MCF 10A (cell line): Measurements from ENCODE around the gene EMP3. TPM values are rescaled to one million over a fixed set of nuclear protein-coding genes. Genes with fewer than 3 reads are reported as not detected.

Experiments used
- BruUV-seq: library from RNA; stranded (reverse); fragments of 400-500 nt; replicated peaks from 2 replicates; lab custom pipeline; 2021; lab: Mats Ljungman, UMichigan
- CTCF ChIA-PET: fragments of 300-600 bp; sonication (Branson Sonifier 250); formaldehyde crosslinking; extraction: SDS; loops from one replicate; lab custom pipeline; 2021; ENCODE audit warnings: antibody characterized with exemption, inconsistent platforms; lab: Yijun Ruan, JAX
- POLR2A ChIA-PET: fragments of 300-600, 350-650 bp; sonication (Branson Sonifier 250); formaldehyde crosslinking; extraction: SDS; loops from one replicate; lab custom pipeline; 2020; ENCODE audit warnings: antibody characterized with exemption, inconsistent platforms; lab: Yijun Ruan, JAX
- DNase-seq: peaks from one replicate; pipeline ENCODE4 v3.0.0-alpha.2; 2018; ENCODE audit not compliant: unreplicated experiment
- H3K27ac Mint-ChIP-seq: one replicate; pipeline ENCODE4 v1.8.0; 2022; ENCODE audit warnings: mild to moderate bottlenecking, low read depth, mixed read lengths; ENCODE audit not compliant: unreplicated experiment
- H3K27me3 Mint-ChIP-seq: one replicate; pipeline ENCODE4 v1.8.0; 2022; ENCODE audit warnings: mixed read lengths; ENCODE audit not compliant: insufficient read depth, unreplicated experiment
- H3K36me3 Mint-ChIP-seq: one replicate; pipeline ENCODE4 v1.8.0; 2022; ENCODE audit warnings: mild to moderate bottlenecking, moderate library complexity, mixed read lengths; ENCODE audit not compliant: insufficient read depth, unreplicated experiment
- H3K4me1 Mint-ChIP-seq: one replicate; pipeline ENCODE4 v1.8.0; 2022; ENCODE audit warnings: mixed read lengths; ENCODE audit not compliant: insufficient read depth, unreplicated experiment
- H3K4me3 Mint-ChIP-seq: one replicate; pipeline ENCODE4 v1.8.0; 2022; ENCODE audit warnings: mild to moderate bottlenecking, moderate library complexity, mixed read lengths; ENCODE audit not compliant: unreplicated experiment
- H3K9me3 Mint-ChIP-seq: one replicate; pipeline ENCODE4 v1.8.0; 2022; ENCODE audit warnings: mixed read lengths; ENCODE audit not compliant: unreplicated experiment
- intact Hi-C: fragments of 100-400 bp; cut with micrococcal nuclease; formaldehyde crosslinking; loops from 2 replicates; pipeline ENCODE4 v1.14.1; 2022
- total RNA-seq: library from RNA; stranded (reverse); gene quantifications from 2 replicates; pipeline ENCODE4 v1.2.3, GENCODE V29; 2022
- TF ChIP-seq, protein P1 (sequence below): fragments of 200-600 bp; IDR thresholded peaks from one replicate; pipeline ENCODE4 v1.8.0; 2022; ENCODE audit warnings: antibody characterized with exemption, mild to moderate bottlenecking; ENCODE audit not compliant: unreplicated experiment

EMP3 gene
- total RNA-seq, 1 experiment from 2014 or later: 198 TPM

DNA sequence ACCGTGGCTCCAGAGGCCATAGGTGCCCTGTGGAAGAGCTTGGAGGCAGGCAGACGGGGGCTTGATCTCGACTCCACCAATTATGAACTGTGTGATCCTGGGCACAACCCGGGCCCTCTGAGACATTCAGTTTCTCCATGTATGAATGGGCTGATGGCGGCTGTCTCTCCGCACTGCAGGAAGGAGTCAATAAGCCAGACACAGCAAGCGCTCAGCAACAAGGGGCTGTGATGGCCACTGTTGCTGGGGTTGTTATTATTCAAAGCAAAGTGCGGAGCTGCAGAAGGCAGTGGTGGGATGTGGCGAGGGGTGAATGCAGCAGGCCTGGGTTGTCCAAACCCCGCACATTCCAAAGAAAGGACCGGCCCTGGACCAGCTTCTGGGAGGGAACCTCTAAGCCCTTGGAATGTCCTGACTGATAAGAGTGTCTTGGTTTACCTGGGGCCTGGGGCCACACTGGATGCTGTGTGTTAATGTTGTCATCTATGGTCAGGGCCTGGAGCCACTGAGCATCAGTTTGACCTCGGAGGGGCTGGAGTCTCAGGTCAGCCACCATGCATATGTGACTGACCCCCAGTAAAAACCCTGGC is 30.1 kb downstream of the EMP3 start:
- DNase-seq: no peak
- peaks cover 14% of the 10 kb centered on the region for H3K36me3 Mint-ChIP-seq
- ChIA-PET POLR2A (interaction anchor here (2.4 kb wide), 1 partner anchor 8 kb away, joined by 10 read pairs; the partner anchor contains the start of genes SYNGR4 and TMEM143), CTCF (interaction anchor here (0.6 to 1.0 kb wide), 2 partner anchors 134 to 355 kb away, joined by 3 to 4 read pairs; no protein-coding TSS in a partner anchor)
- H3K27me3 Mint-ChIP-seq: no peaks in the 10 kb centered on the region
- no peak overlapping the region for H3K4me3 Mint-ChIP-seq
- H3K27ac Mint-ChIP-seq: no peak overlapping the region
- H3K9me3 Mint-ChIP-seq: no peaks in the 10 kb centered on the region
- intact Hi-C loops: no loop called here
- TF ChIP-seq, protein P1, sequence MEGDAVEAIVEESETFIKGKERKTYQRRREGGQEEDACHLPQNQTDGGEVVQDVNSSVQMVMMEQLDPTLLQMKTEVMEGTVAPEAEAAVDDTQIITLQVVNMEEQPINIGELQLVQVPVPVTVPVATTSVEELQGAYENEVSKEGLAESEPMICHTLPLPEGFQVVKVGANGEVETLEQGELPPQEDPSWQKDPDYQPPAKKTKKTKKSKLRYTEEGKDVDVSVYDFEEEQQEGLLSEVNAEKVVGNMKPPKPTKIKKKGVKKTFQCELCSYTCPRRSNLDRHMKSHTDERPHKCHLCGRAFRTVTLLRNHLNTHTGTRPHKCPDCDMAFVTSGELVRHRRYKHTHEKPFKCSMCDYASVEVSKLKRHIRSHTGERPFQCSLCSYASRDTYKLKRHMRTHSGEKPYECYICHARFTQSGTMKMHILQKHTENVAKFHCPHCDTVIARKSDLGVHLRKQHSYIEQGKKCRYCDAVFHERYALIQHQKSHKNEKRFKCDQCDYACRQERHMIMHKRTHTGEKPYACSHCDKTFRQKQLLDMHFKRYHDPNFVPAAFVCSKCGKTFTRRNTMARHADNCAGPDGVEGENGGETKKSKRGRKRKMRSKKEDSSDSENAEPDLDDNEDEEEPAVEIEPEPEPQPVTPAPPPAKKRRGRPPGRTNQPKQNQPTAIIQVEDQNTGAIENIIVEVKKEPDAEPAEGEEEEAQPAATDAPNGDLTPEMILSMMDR: no peak
- BruUV-seq: no TSS peak
- H3K4me1 Mint-ChIP-seq: no peaks in the 10 kb centered on the region

DNA sequence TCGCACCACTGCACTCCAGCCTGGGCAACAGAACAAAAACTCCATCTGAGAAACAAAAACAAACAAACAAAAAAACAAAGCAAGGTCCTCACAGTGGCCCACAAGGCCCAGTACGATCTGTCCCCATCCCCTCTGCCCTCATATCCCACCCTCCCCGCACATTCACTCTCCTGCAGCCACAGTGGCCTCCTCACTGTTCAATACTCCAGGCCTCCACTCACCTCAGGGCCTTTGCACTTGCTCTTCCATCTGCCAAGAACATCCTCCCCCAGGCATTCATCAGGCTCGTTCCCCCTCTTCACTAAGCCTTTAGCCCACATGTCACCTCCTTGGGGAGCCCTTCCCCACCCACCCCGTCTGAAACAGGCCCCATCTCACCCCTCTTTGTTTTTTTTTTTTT is 33.8 kb downstream of the EMP3 start:
- H3K9me3 Mint-ChIP-seq: no peaks in the 10 kb centered on the region
- CTCF ChIA-PET: interaction anchor here (0.7 kb wide), 1 partner anchor 247 kb away, joined by 3 read pairs; the partner anchor contains the start of gene SPACA4
- TF ChIP-seq, protein P1: no peak
- BruUV-seq: no TSS peak
- intact Hi-C loops: no loop called here
- no peaks in the 10 kb centered on the region for H3K27me3 Mint-ChIP-seq
- no peak overlapping the region for H3K4me3 Mint-ChIP-seq
- no peak overlapping the region for H3K27ac Mint-ChIP-seq
- no peak for DNase-seq
- POLR2A ChIA-PET: no interaction called here
- no peaks in the 10 kb centered on the region for H3K4me1 Mint-ChIP-seq
- H3K36me3 Mint-ChIP-seq: peaks cover 20% of the 10 kb centered on the region

DNA sequence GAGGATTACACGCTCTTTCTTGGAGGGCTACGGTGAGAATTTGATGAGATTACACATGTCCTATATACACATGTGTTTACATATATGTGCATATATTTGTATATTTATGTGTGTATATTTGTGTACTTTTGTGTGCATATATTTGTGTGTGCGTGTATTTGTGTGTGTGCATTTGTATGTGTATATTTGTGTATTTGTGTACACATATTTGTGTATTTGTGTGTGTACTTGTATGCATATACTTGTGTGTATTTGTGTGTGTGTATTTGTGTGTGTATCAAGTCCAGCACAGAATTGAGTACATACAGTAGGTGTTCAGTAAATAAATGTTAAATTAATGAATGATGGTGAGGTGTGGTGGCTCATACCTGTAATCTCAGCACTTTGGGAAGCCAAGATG is 36.6 kb downstream of the EMP3 start:
- DNase-seq: no peak
- Mint-ChIP-seq H3K27me3 (no peaks in the 10 kb centered on the region), H3K36me3 (peaks cover 14% of the 10 kb centered on the region), H3K9me3 (no peaks in the 10 kb centered on the region), H3K4me1 (no peaks in the 10 kb centered on the region), H3K4me3 (no peak overlapping the region), H3K27ac (no peak overlapping the region)
- BruUV-seq: TSS peak; percentile 45
- TF ChIP-seq, protein P1: no peak
- POLR2A ChIA-PET: interaction anchor here (2.2 kb wide), 1 partner anchor 21 kb away, joined by 11 read pairs; no protein-coding TSS in a partner anchor
- intact Hi-C loops: no loop called here
- CTCF ChIA-PET: no interaction called here

DNA sequence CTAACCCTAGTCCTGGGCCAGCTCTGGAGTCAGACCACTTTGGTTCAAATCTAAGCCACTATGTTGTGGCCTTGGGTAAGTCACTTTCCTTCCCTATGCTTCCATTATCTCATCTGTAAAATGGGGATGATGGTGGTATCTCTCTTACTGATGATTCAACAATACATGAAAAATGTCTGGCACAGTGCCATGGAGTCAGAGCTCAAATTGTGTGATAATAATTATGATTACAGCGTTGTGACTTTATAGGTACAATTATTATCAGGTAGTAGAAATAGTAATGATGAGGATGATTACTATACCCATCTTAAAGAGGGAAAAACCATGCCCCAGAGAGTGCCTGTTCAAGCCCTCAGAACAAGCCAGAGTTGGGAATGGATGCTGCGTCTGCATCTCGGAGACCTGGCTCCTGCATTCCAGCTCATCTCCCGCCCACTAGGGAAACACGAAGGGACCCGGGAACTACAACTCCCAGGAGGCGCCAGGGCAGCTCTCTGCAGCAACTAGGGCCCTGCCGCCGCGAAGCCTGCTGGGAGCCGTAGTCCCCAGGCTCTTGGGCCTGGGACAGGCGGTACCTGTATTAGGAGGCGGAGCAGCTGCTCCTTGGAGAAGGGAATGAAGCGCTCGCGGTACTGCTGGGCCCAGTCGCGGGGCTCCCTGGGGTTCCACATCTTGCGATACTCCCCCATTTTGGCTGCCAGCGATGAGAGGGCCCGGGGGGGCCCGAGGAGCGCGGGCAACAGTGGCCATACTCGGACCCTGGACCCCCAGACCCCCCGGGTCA is 37.6 kb downstream of the EMP3 start:
- intact Hi-C loops: no loop called here
- BruUV-seq: no TSS peak
- Mint-ChIP-seq H3K4me3 (peak overlapping the region; percentile 79), H3K36me3 (peaks cover 6% of the 10 kb centered on the region), H3K27me3 (no peaks in the 10 kb centered on the region), H3K27ac (peak overlapping the region; percentile 88), H3K4me1 (no peaks in the 10 kb centered on the region), H3K9me3 (no peaks in the 10 kb centered on the region)
- ChIA-PET CTCF (interaction anchor here (0.6 to 1.0 kb wide), 2 partner anchors 91 to 226 kb away, joined by 3 read pairs; no protein-coding TSS in a partner anchor), POLR2A (interaction anchor here (0.6 to 2.9 kb wide), 18 partner anchors 9 to 643 kb away, joined by 3 to 43 read pairs (median 6); partner anchors contain the start of genes GRWD1, KDELR1, RPL18 and SPHK2)
- DNase-seq: peak; percentile 98
- TF ChIP-seq, protein P1: no peak
